HepG2 (cell line): ENCODE data around the gene ETV3L. TPM values are rescaled to one million over a fixed set of nuclear protein-coding genes. Genes with fewer than 3 reads are reported as not detected.

Experiments
- CCDC6 ChIP-seq: sonication (generic); formaldehyde crosslinking; IDR thresholded peaks from 2 replicates; pipeline ENCODE4 v1.8.1; 2022; ENCODE audit warnings: mild to moderate bottlenecking, missing genetic modification reagents, moderate library complexity
- EZH2 ChIP-seq: conservative IDR thresholded peaks from 2 replicates; pipeline ENCODE4 v1.6.1; 2012; ENCODE audit warnings: mild to moderate bottlenecking, low read depth, low read length, moderate library complexity
- FOXO1 ChIP-seq: sonication (generic); formaldehyde crosslinking; IDR thresholded peaks from 2 replicates; pipeline ENCODE4 v1.4.0; 2020; ENCODE audit warnings: missing genetic modification reagents
- GABPB1 ChIP-seq: IDR thresholded peaks from 2 replicates; pipeline ENCODE4 v1.6.1; 2016; ENCODE audit warnings: mild to moderate bottlenecking, missing genetic modification reagents, moderate library complexity, missing compliant biosample characterization
- NONO ChIP-seq, 2 experiments: fragments of 450-650 bp in 1 of 2; sonication (generic) in 1 of 2; formaldehyde crosslinking in 1 of 2; IDR thresholded peaks in 1 of 2; conservative IDR thresholded peaks in 1 of 2; 2 replicates each; pipeline versions ENCODE4 v1.6.1 to v1.8.0; 2017 to 2022; ENCODE audit warnings: mild to moderate bottlenecking in 1 of 2, missing genetic modification reagents in 1 of 2, moderate library complexity in 1 of 2
- NPAS2 ChIP-seq: sonication (generic); formaldehyde crosslinking; IDR thresholded peaks from 2 replicates; pipeline ENCODE4 v1.8.0; 2022; ENCODE audit warnings: mild to moderate bottlenecking, missing genetic modification reagents, borderline replicate concordance
- RBAK ChIP-seq: sonication (generic); formaldehyde crosslinking; IDR thresholded peaks from 2 replicates; pipeline ENCODE4 v1.5.1; 2020; ENCODE audit warnings: mild to moderate bottlenecking, missing genetic modification reagents
- SALL2 ChIP-seq: sonication (generic); formaldehyde crosslinking; IDR thresholded peaks from 2 replicates; pipeline ENCODE4 v1.8.1; 2023; ENCODE audit warnings: mild to moderate bottlenecking, missing genetic modification reagents, inconsistent platforms
- SATB2 ChIP-seq: sonication (generic); formaldehyde crosslinking; IDR thresholded peaks from 2 replicates; pipeline ENCODE4 v1.5.0; 2020; ENCODE audit warnings: missing genetic modification reagents
- SP4 ChIP-seq: sonication (generic); formaldehyde crosslinking; IDR thresholded peaks from 2 replicates; pipeline ENCODE4 v1.8.1; 2023; ENCODE audit warnings: mild to moderate bottlenecking, missing genetic modification reagents
- XRCC5 ChIP-seq: fragments of 200-400 bp; formaldehyde crosslinking; optimal IDR thresholded peaks from 2 replicates; pipeline ENCODE3; 2017; ENCODE audit warnings: mild to moderate bottlenecking, low read length
- YY1 ChIP-seq: IDR thresholded peaks from 2 replicates; pipeline ENCODE4 v1.6.1; 2011; ENCODE audit warnings: low read length, low read depth, moderate library complexity, mild to moderate bottlenecking; ENCODE audit not compliant: insufficient read depth, insufficient replicate concordance
- ZBTB25 ChIP-seq: IDR thresholded peaks from 2 replicates; pipeline ENCODE4 v1.6.1; 2018; ENCODE audit warnings: missing genetic modification reagents
- ZBTB38 ChIP-seq: sonication (generic); formaldehyde crosslinking; IDR thresholded peaks from 2 replicates; pipeline ENCODE4 v1.5.1; 2020; ENCODE audit warnings: mild to moderate bottlenecking, missing genetic modification reagents
- ZFY ChIP-seq: sonication (generic); formaldehyde crosslinking; IDR thresholded peaks from 2 replicates; pipeline ENCODE4 v1.4.0; 2020; ENCODE audit warnings: missing genetic modification reagents
- ZNF3 ChIP-seq: IDR thresholded peaks from 2 replicates; pipeline ENCODE4 v1.7.0; 2017; ENCODE audit warnings: inconsistent platforms
- ZNF513 ChIP-seq: sonication (generic); formaldehyde crosslinking; conservative IDR thresholded peaks from 2 replicates; pipeline ENCODE4 v1.5.0; 2020; ENCODE audit warnings: missing genetic modification reagents
- ZNF558 ChIP-seq: sonication (generic); formaldehyde crosslinking; IDR thresholded peaks from 2 replicates; pipeline ENCODE4 v1.9.0; 2022; ENCODE audit warnings: mild to moderate bottlenecking, missing genetic modification reagents, borderline replicate concordance
- ZNF563 ChIP-seq: sonication (generic); formaldehyde crosslinking; IDR thresholded peaks from 2 replicates; pipeline ENCODE4 v1.8.0; 2022; ENCODE audit warnings: mild to moderate bottlenecking, moderate library complexity, missing genetic modification reagents
- ZNF644 ChIP-seq: IDR thresholded peaks from 2 replicates; pipeline ENCODE4 v1.6.1; 2016; ENCODE audit warnings: low read depth
- polyA plus RNA-seq, 8 experiments: library from polyadenylated mRNA; depleted of rRNA in 3 of 8; stranded (reverse) in 7 of 8; unstranded in 1 of 8; fragments of >200 nt; fragmentation: Illumina TruSeq in 4 of 8; extraction: Trizol in 4 of 8; gene quantifications; 2 replicates each; pipeline versions ENCODE4 v1.2.1 to v1.2.3, GENCODE V29; 2011 to 2016; ENCODE audit warnings: low read depth in 4 of 8, missing spikeins in 1 of 8, mixed read lengths in 1 of 8; ENCODE audit not compliant: insufficient read depth in 1 of 8
- total RNA-seq, 5 experiments: library from RNA; depleted of rRNA; stranded (reverse); fragments of >200 nt; fragmentation: Illumina TruSeq; extraction: Trizol; gene quantifications; 2 replicates each; pipeline ENCODE4 v1.2.3, GENCODE V29; 2016; ENCODE audit warnings: low read depth in 1 of 5
- TF ChIP-seq, protein P1 (sequence below): IDR thresholded peaks from 2 replicates; pipeline ENCODE4 v1.6.1; 2012; ENCODE audit warnings: inconsistent platforms
- TF ChIP-seq, protein P2 (sequence below): sonication (generic); formaldehyde crosslinking; IDR thresholded peaks from 2 replicates; pipeline ENCODE4 v1.5.1; 2020; ENCODE audit warnings: mild to moderate bottlenecking, missing genetic modification reagents, moderate library complexity
- TF ChIP-seq, protein P3 (sequence below): sonication (generic); formaldehyde crosslinking; IDR thresholded peaks from 2 replicates; pipeline ENCODE4 v1.5.0; 2020; ENCODE audit warnings: mild to moderate bottlenecking, missing genetic modification reagents

The ETV3L gene
- total and polyA plus RNA-seq, 2 of the 13 experiments (the other 11 are each of a cell fraction or from before 2014, with no cell fraction given) = not detected

- TF ChIP-seq XRCC5 (peak; percentile 19), ZNF563 (peak; percentile 66; the same call in 1 of the 2 replicates), CCDC6 (CRISPR knock-in tag) (peak; percentile 64; the same call in 1 of the 2 replicates), ZNF513 (CRISPR knock-in tag) (no peak), YY1 (peak; percentile 26), ZFY (CRISPR knock-in tag) (peak; percentile 90), EZH2 (no peak), FOXO1 (CRISPR knock-in tag) (no peak), GABPB1 (peak; percentile 54), ZNF558 (CRISPR knock-in tag) (0 out of 2 replicates have a peak, but pooled peaks have one; percentile 52), ZBTB38 (CRISPR knock-in tag) (peak; percentile 48; the same call in 1 of the 2 replicates), SP4 (CRISPR knock-in tag) (peak; percentile 59; the same call in 1 of the 2 replicates), ZNF3 (CRISPR knock-in tag) (no peak), NONO (IDR thresholded peaks at IDR 0.05) (no peak), NONO (CRISPR knock-in tag; conservative IDR thresholded peaks at IDR 0.05) (peak; percentile 65; the same call in 1 of the 2 replicates), RBAK (no peak), SALL2 (0 out of 2 replicates have a peak, but pooled peaks have one; percentile 45), ZNF644 (no peak), SATB2 (CRISPR knock-in tag) (no peak), NPAS2 (no peak), ZBTB25 (CRISPR knock-in tag) (peak; percentile 97; the same call in 1 of the 2 replicates)
- TF ChIP-seq, protein P1, sequence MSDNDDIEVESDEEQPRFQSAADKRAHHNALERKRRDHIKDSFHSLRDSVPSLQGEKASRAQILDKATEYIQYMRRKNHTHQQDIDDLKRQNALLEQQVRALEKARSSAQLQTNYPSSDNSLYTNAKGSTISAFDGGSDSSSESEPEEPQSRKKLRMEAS = no peak
- TF ChIP-seq, protein P2, sequence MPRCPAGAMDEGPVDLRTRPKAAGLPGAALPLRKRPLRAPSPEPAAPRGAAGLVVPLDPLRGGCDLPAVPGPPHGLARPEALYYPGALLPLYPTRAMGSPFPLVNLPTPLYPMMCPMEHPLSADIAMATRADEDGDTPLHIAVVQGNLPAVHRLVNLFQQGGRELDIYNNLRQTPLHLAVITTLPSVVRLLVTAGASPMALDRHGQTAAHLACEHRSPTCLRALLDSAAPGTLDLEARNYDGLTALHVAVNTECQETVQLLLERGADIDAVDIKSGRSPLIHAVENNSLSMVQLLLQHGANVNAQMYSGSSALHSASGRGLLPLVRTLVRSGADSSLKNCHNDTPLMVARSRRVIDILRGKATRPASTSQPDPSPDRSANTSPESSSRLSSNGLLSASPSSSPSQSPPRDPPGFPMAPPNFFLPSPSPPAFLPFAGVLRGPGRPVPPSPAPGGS (CRISPR knock-in tag) = peak; percentile 27; the same call in 1 of the 2 replicates
- TF ChIP-seq, protein P3, sequence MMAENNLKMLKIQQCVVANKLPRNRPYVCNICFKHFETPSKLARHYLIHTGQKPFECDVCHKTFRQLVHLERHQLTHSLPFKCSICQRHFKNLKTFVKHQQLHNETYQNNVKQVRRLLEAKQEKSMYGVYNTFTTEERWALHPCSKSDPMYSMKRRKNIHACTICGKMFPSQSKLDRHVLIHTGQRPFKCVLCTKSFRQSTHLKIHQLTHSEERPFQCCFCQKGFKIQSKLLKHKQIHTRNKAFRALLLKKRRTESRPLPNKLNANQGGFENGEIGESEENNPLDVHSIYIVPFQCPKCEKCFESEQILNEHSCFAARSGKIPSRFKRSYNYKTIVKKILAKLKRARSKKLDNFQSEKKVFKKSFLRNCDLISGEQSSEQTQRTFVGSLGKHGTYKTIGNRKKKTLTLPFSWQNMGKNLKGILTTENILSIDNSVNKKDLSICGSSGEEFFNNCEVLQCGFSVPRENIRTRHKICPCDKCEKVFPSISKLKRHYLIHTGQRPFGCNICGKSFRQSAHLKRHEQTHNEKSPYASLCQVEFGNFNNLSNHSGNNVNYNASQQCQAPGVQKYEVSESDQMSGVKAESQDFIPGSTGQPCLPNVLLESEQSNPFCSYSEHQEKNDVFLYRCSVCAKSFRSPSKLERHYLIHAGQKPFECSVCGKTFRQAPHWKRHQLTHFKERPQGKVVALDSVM (CRISPR knock-in tag) = peak; percentile 36; the same call in 1 of the 2 replicates
Measured at GRCh38 chr1:157045250-157046218, 54.1 kb downstream of the ETV3L start, which contains the start of gene ARHGEF11 (continued).
